ENCODE data around the gene PLGRKT.

DNA sequence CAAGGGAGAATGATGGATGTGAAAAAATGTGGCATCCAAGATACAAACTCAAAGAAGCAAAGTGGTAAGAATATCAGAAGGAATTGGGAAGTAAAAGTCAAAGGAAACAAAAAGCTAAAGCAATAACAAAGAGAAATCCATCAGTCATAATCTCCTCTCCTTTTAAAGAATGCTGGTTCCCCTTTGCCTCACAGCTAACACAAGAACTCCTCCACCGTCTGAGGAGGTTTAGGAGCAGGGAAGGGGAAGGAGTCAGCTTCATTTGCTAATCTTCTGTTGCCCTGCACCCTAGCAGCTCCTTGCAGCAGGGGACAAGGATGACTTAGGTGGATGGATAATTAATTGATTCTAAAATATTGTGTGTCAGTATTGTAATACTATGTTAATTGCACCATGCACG is 29.0 kb upstream of the PLGRKT start:
- TF ChIP-seq RELA (CRISPR knock-in tag; IDR thresholded peaks at IDR 0.05; ENCODE audit: borderline replicate concordance): no peak
- TF ChIP-seq, protein P1, sequence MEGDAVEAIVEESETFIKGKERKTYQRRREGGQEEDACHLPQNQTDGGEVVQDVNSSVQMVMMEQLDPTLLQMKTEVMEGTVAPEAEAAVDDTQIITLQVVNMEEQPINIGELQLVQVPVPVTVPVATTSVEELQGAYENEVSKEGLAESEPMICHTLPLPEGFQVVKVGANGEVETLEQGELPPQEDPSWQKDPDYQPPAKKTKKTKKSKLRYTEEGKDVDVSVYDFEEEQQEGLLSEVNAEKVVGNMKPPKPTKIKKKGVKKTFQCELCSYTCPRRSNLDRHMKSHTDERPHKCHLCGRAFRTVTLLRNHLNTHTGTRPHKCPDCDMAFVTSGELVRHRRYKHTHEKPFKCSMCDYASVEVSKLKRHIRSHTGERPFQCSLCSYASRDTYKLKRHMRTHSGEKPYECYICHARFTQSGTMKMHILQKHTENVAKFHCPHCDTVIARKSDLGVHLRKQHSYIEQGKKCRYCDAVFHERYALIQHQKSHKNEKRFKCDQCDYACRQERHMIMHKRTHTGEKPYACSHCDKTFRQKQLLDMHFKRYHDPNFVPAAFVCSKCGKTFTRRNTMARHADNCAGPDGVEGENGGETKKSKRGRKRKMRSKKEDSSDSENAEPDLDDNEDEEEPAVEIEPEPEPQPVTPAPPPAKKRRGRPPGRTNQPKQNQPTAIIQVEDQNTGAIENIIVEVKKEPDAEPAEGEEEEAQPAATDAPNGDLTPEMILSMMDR (IDR thresholded peaks at IDR 0.05): no peak
- TF ChIP-seq, protein P2, sequence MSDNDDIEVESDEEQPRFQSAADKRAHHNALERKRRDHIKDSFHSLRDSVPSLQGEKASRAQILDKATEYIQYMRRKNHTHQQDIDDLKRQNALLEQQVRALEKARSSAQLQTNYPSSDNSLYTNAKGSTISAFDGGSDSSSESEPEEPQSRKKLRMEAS (CRISPR knock-in tag; IDR thresholded peaks at IDR 0.05): no peak
- no peak for TF ChIP-seq TEAD4 (CRISPR knock-in tag; IDR thresholded peaks at IDR 0.05)
- no peak for TF ChIP-seq EMX1 (CRISPR knock-in tag; IDR thresholded peaks at IDR 0.05)
- no peak for TF ChIP-seq TP53 (CRISPR knock-in tag; IDR thresholded peaks at IDR 0.05)
- TF ChIP-seq NR2C2 (CRISPR knock-in tag; IDR thresholded peaks at IDR 0.05): no peak
- TF ChIP-seq, protein P3, sequence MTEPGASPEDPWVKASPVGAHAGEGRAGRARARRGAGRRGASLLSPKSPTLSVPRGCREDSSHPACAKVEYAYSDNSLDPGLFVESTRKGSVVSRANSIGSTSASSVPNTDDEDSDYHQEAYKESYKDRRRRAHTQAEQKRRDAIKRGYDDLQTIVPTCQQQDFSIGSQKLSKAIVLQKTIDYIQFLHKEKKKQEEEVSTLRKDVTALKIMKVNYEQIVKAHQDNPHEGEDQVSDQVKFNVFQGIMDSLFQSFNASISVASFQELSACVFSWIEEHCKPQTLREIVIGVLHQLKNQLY (CRISPR knock-in tag; IDR thresholded peaks at IDR 0.05): no peak
- TF ChIP-seq, protein P4, sequence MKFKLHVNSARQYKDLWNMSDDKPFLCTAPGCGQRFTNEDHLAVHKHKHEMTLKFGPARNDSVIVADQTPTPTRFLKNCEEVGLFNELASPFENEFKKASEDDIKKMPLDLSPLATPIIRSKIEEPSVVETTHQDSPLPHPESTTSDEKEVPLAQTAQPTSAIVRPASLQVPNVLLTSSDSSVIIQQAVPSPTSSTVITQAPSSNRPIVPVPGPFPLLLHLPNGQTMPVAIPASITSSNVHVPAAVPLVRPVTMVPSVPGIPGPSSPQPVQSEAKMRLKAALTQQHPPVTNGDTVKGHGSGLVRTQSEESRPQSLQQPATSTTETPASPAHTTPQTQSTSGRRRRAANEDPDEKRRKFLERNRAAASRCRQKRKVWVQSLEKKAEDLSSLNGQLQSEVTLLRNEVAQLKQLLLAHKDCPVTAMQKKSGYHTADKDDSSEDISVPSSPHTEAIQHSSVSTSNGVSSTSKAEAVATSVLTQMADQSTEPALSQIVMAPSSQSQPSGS (CRISPR knock-in tag; IDR thresholded peaks at IDR 0.05; ENCODE audit: borderline replicate concordance, low read depth): no peak
- no peak for TF ChIP-seq CBFB (CRISPR knock-in tag; IDR thresholded peaks at IDR 0.05; ENCODE audit: low read depth)
- no peak for TF ChIP-seq NR3C1 (CRISPR knock-in tag; conservative IDR thresholded peaks at IDR 0.05; ENCODE audit: low read depth)
- TF ChIP-seq, protein P5, sequence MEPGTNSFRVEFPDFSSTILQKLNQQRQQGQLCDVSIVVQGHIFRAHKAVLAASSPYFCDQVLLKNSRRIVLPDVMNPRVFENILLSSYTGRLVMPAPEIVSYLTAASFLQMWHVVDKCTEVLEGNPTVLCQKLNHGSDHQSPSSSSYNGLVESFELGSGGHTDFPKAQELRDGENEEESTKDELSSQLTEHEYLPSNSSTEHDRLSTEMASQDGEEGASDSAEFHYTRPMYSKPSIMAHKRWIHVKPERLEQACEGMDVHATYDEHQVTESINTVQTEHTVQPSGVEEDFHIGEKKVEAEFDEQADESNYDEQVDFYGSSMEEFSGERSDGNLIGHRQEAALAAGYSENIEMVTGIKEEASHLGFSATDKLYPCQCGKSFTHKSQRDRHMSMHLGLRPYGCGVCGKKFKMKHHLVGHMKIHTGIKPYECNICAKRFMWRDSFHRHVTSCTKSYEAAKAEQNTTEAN (CRISPR knock-in tag; IDR thresholded peaks at IDR 0.05): no peak
- no peak for TF ChIP-seq CREM (CRISPR knock-in tag; IDR thresholded peaks at IDR 0.05)
